Measurements from ENCODE around the gene CATSPERZ. TPM values are rescaled to one million over a fixed set of nuclear protein-coding genes. Genes with fewer than 3 reads are reported as not detected.

The CATSPERZ gene
- total and polyA plus RNA-seq, 8 donors: 0.18 to 11.3 (median 3.5) TPM; not detected in 4

GRCh38 chr11:64262271-64263002 is 37.7 kb upstream of the CATSPERZ start:
- no peak overlapping the region for H3K27ac ChIP-seq
- whole genome bisulfite sequencing, 5 donors: 92 to 96% (median 93%) methylated on average over 18 to 42 of the region's 42 CpGs
- intact Hi-C loops (cut with DNase I; ENCODE audit: low total_unique reads): no loop called here
- DNase-seq: no peak
- TF ChIP-seq POLR2AphosphoS5 (IDR thresholded peaks at IDR 0.05) (no peak), EP300 (IDR thresholded peaks at IDR 0.05) (no peak), POLR2A (IDR thresholded peaks at IDR 0.05) (no peak)
- TF ChIP-seq, protein P1, sequence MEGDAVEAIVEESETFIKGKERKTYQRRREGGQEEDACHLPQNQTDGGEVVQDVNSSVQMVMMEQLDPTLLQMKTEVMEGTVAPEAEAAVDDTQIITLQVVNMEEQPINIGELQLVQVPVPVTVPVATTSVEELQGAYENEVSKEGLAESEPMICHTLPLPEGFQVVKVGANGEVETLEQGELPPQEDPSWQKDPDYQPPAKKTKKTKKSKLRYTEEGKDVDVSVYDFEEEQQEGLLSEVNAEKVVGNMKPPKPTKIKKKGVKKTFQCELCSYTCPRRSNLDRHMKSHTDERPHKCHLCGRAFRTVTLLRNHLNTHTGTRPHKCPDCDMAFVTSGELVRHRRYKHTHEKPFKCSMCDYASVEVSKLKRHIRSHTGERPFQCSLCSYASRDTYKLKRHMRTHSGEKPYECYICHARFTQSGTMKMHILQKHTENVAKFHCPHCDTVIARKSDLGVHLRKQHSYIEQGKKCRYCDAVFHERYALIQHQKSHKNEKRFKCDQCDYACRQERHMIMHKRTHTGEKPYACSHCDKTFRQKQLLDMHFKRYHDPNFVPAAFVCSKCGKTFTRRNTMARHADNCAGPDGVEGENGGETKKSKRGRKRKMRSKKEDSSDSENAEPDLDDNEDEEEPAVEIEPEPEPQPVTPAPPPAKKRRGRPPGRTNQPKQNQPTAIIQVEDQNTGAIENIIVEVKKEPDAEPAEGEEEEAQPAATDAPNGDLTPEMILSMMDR (IDR thresholded peaks at IDR 0.05): no peak
- H3K4me3 ChIP-seq: no peak overlapping the region
- H3K36me3 ChIP-seq: peaks cover 59 to 97% (median 95%) of the 10 kb centered on the region in 4 donors
- no peaks in the 10 kb centered on the region for H3K9me3 ChIP-seq
- no peaks in the 10 kb centered on the region for H3K27me3 ChIP-seq
- H3K4me1 ChIP-seq: peaks cover 0 to 6% (median 6%) of the 10 kb centered on the region in 4 donors

GRCh38 chr11:64263021-64263946 is 36.9 kb upstream of the CATSPERZ start:
- no peaks in the 10 kb centered on the region for H3K27me3 ChIP-seq
- H3K4me3 ChIP-seq: no peak overlapping the region
- H3K27ac ChIP-seq: no peak overlapping the region
- peaks cover 6 to 14% (median 14%) of the 10 kb centered on the region in 4 donors for H3K4me1 ChIP-seq
- intact Hi-C loops (cut with DNase I; ENCODE audit: low total_unique reads): no loop called here
- H3K36me3 ChIP-seq: peaks cover 55 to 88% (median 86%) of the 10 kb centered on the region in 4 donors
- TF ChIP-seq POLR2AphosphoS5 (IDR thresholded peaks at IDR 0.05) (no peak), POLR2A (IDR thresholded peaks at IDR 0.05) (no peak), EP300 (IDR thresholded peaks at IDR 0.05) (no peak)
- TF ChIP-seq, protein P1 (IDR thresholded peaks at IDR 0.05): no peak
- no peak for DNase-seq
- no peaks in the 10 kb centered on the region for H3K9me3 ChIP-seq
- WGBS, 5 donors: 65 to 86% (median 84%) methylated on average over 11 to 29 of the region's 29 CpGs

GRCh38 chr11:64263947-64264317 is 36.2 kb upstream of the CATSPERZ start:
- intact Hi-C loops (cut with DNase I; ENCODE audit: low total_unique reads): no loop called here
- peaks cover 48 to 82% (median 80%) of the 10 kb centered on the region in 4 donors for H3K36me3 ChIP-seq
- DNase-seq: no peak
- 88 to 94% (median 92%) methylated on average over 2 to 8 of the region's 8 CpGs for WGBS, 5 donors
- H3K27me3 ChIP-seq: no peaks in the 10 kb centered on the region
- H3K9me3 ChIP-seq: no peaks in the 10 kb centered on the region
- H3K4me3 ChIP-seq: no peak overlapping the region
- H3K4me1 ChIP-seq: peaks cover 13 to 21% (median 20%) of the 10 kb centered on the region in 4 donors
- TF ChIP-seq POLR2A (IDR thresholded peaks at IDR 0.05) (no peak), POLR2AphosphoS5 (IDR thresholded peaks at IDR 0.05) (no peak), EP300 (IDR thresholded peaks at IDR 0.05) (no peak)
- TF ChIP-seq, protein P1 (IDR thresholded peaks at IDR 0.05): no peak
- H3K27ac ChIP-seq: no peak overlapping the region

GRCh38 chr11:64264371-64264852 is 35.7 kb upstream of the CATSPERZ start:
- no peak for DNase-seq
- Histone ChIP-seq H3K27ac (no peak overlapping the region), H3K4me3 (no peak overlapping the region), H3K27me3 (no peaks in the 10 kb centered on the region), H3K9me3 (no peaks in the 10 kb centered on the region), H3K4me1 (peaks cover 15 to 25% (median 24%) of the 10 kb centered on the region in 4 donors), H3K36me3 (peaks cover 44 to 77% (median 75%) of the 10 kb centered on the region in 4 donors)
- intact Hi-C loops (cut with DNase I; ENCODE audit: low total_unique reads): no loop called here
- TF ChIP-seq, protein P1 (IDR thresholded peaks at IDR 0.05): no peak
- TF ChIP-seq EP300 (IDR thresholded peaks at IDR 0.05) (no peak), POLR2A (IDR thresholded peaks at IDR 0.05) (no peak), POLR2AphosphoS5 (IDR thresholded peaks at IDR 0.05) (no peak)
- WGBS, 5 donors: 85 to 91% (median 90%) methylated on average over 10 of the region's 10 CpGs
